ENCODE results near the gene METTL25. TPM values are rescaled to one million over a fixed set of nuclear protein-coding genes. Genes with fewer than 3 reads are reported as not detected.

Gene METTL25
- total RNA-seq, 4 donors from 2014 or later, result 10.2 to 20.0 (median 14.4) TPM

- no peak for TF ChIP-seq CTCF (IDR thresholded peaks at IDR 0.05)
- ATAC-seq (ENCODE audit: low FRiP score) (no peak), DNase-seq (ENCODE audit: low spot score) (no peak)
These were observed 3.2 kb downstream of the METTL25 start for GRCh38 chr12:82361461-82361915.

GRCh38 chr12:82363990-82364389 lies 5.7 kb downstream of the METTL25 start:
- no peak for TF ChIP-seq CTCF (IDR thresholded peaks at IDR 0.05)
- ATAC-seq (ENCODE audit: low FRiP score), result no peak
- no peak for DNase-seq (ENCODE audit: low spot score)

DNA sequence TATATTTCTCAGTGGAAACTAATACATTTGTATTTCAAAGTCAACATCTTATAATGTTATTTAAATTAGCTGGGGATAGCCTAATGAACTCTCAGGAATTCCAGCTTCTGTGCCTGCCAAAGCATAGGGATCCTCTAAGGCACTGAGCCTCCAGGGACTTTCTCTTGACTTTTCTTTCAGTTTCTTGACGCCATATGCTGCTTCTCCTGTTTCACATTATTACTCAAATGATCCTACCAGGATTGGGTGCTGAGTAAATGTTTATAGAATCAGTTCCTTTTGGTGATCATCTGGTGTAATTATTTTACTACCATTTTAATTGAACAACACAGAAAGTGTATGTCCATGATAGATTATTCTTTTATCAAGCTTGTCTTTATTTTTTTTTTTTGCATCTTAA lies 7.9 kb downstream of the METTL25 start:
- TF ChIP-seq CTCF (IDR thresholded peaks at IDR 0.05), result no peak
- no peak for ATAC-seq (ENCODE audit: low FRiP score)
- no peak for DNase-seq (ENCODE audit: low spot score)

DNA sequence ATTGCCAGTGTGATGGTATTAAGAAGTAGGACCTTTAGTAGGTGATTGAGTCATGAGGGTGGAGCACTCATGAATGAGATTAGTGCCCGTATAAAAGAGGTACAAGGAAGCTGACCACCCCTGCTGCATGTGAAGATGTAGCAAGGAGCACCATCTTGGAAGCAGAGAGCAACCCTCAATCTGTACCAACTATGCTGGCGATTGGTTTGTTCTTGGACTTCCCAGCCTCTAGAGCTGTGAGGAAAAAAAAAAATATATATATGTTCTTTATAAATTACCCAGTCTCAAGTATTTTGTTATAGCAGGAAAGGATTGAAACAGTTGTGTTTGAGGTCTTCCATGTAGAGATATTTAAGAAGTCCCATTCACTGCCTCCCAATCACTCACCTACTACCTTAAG lies 16.9 kb downstream of the METTL25 start:
- no peak for TF ChIP-seq CTCF (IDR thresholded peaks at IDR 0.05)
- ATAC-seq (ENCODE audit: low FRiP score) (no peak), DNase-seq (ENCODE audit: low spot score) (no peak)

DNA sequence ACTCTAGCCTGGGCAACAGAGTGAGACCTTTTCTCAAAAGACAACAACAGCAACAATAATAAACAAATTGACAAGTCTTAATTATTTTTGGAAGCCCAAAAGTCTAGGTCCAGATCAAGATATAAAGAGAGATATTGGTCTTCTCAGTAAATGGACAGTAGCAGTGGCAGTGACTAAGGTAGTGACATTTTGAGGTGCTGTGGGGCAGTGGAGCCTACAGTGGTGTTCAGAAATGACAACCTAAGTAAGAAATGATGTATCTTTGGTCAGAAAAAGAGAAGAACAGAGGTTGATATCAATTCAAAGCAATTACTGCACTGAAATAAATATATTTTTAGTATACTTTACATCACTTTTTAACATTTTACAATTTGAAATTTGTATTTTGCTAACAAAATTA lies 20.7 kb downstream of the METTL25 start:
- no peak for TF ChIP-seq CTCF (IDR thresholded peaks at IDR 0.05)
- no peak for ATAC-seq (ENCODE audit: low FRiP score)

GRCh38 chr12:82383930-82384552 lies 25.7 kb downstream of the METTL25 start:
- TF ChIP-seq CTCF (IDR thresholded peaks at IDR 0.05), result no peak
- ATAC-seq (ENCODE audit: low FRiP score) (no peak), DNase-seq (ENCODE audit: low spot score) (no peak)

More for the DNA sequence above, 20.7 kb downstream of the METTL25 start:
- DNase-seq (ENCODE audit: low spot score), result no peak

GRCh38 chr12:82398879-82399278 lies 40.5 kb downstream of the METTL25 start:
- ATAC-seq (ENCODE audit: low FRiP score) (no peak), DNase-seq (ENCODE audit: low spot score) (no peak)
- no peak for TF ChIP-seq CTCF (IDR thresholded peaks at IDR 0.05)

Data from omental fat pad (tissue), 4 donors.